SK-N-SH (cell line): ENCODE data around the gene TMED6. TPM values are rescaled to one million over a fixed set of nuclear protein-coding genes. Genes with fewer than 3 reads are reported as not detected.

ENCODE experiments used
- CTCF ChIA-PET: fragments of 300-600, 350-600 bp; formaldehyde crosslinking; extraction: SDS; loops from one replicate; lab custom pipeline; 2021; lab: Yijun Ruan, JAX
- POLR2A ChIA-PET: fragments of 350-600 bp; sonication (Branson Sonifier 250); formaldehyde crosslinking; extraction: SDS; loops from one replicate; lab custom pipeline; 2020; ENCODE audit warnings: antibody characterized with exemption, inconsistent platforms; lab: Yijun Ruan, JAX
- DNase-seq: peaks from one replicate; pipeline ENCODE4 v3.0.0; 2012
- H2AFZ ChIP-seq: fragments of 200-600 bp; sonication (generic); 2 replicates; pipeline ENCODE4 v1.8.1; 2016; ENCODE audit warnings: antibody characterized with exemption, mild to moderate bottlenecking, low read depth
- H3F3A ChIP-seq: fragments of 200-600 bp; sonication (generic); replicated peaks from 2 replicates; pipeline ENCODE3; 2016; ENCODE audit warnings: antibody characterized with exemption, mild to moderate bottlenecking; ENCODE audit not compliant: insufficient read depth
- H3K27ac ChIP-seq, 2 experiments: fragments of 200-500 bp in 1 of 2; fragments of 200-600 bp in 1 of 2; sonication (Bioruptor generic) in 1 of 2; sonication (generic), shearing (Covaris generic) in 1 of 2; 2 replicates each; pipeline versions ENCODE4 v1.5.1 to v1.6.1; 2014 to 2016; ENCODE audit warnings: low read depth in 2 of 2, inconsistent platforms in 1 of 2, low read length in 1 of 2, mild to moderate bottlenecking in 1 of 2, mixed read lengths in 1 of 2
- H3K27me3 ChIP-seq: fragments of 200-600 bp; sonication (generic), shearing (Covaris generic); 2 replicates; pipeline ENCODE4 v1.6.1; 2016; ENCODE audit warnings: mixed run types; ENCODE audit not compliant: insufficient read depth
- H3K36me3 ChIP-seq, 2 experiments: fragments of 200-500 bp in 1 of 2; fragments of 200-600 bp in 1 of 2; sonication (Bioruptor generic) in 1 of 2; sonication (generic) in 1 of 2; replicated peaks in 1 of 2; 2 replicates each; pipeline versions ENCODE3 to v1.5.1; 2014 to 2016; ENCODE audit warnings: low read length in 1 of 2, mild to moderate bottlenecking in 1 of 2; ENCODE audit not compliant: insufficient read depth in 2 of 2, control insufficient read depth in 1 of 2
- H3K4me1 ChIP-seq, 2 experiments: fragments of 200-500 bp in 1 of 2; fragments of 200-600 bp in 1 of 2; sonication (Bioruptor generic) in 1 of 2; sonication (generic), shearing (Covaris generic) in 1 of 2; 2 replicates each; pipeline versions ENCODE4 v1.5.1 to v1.6.1; 2014 to 2016; ENCODE audit warnings: low read depth in 1 of 2, low read length in 1 of 2, mixed run types in 1 of 2; ENCODE audit not compliant: insufficient read depth in 2 of 2, control insufficient read depth in 1 of 2
- H3K4me2 ChIP-seq: fragments of 200-600 bp; sonication (generic), shearing (Covaris generic); 2 replicates; pipeline ENCODE4 v1.6.1; 2017; ENCODE audit warnings: mixed run types
- H3K4me3 ChIP-seq, 2 experiments: fragments of 200-500 bp in 1 of 2; fragments of 200-600 bp in 1 of 2; sonication (Bioruptor generic) in 1 of 2; sonication (generic), shearing (Covaris generic) in 1 of 2; 2 replicates each; pipeline versions ENCODE4 v1.5.1 to v1.8.1; 2014 to 2016; ENCODE audit warnings: low read depth in 2 of 2, inconsistent platforms in 1 of 2, low read length in 1 of 2, mild to moderate bottlenecking in 1 of 2, mixed read lengths in 1 of 2, moderate library complexity in 1 of 2
- H3K79me2 ChIP-seq: fragments of 200-600 bp; sonication (generic); 2 replicates; pipeline ENCODE4 v1.8.1; 2017; ENCODE audit warnings: mild to moderate bottlenecking; ENCODE audit not compliant: insufficient read depth
- H3K9ac ChIP-seq: fragments of 200-600 bp; sonication (generic); 2 replicates; pipeline ENCODE4 v1.6.1; 2017; ENCODE audit warnings: mixed run types
- H3K9me2 ChIP-seq: fragments of 200-600 bp; sonication (generic); 2 replicates; pipeline ENCODE4 v1.6.1; 2017; ENCODE audit warnings: mixed run types
- H3K9me3 ChIP-seq: fragments of 200-600 bp; sonication (generic); 2 replicates; pipeline ENCODE4 v1.6.1; 2017; ENCODE audit warnings: mixed run types, mild to moderate bottlenecking, moderate library complexity
- H4K20me1 ChIP-seq: fragments of 200-600 bp; sonication (generic); 2 replicates; pipeline ENCODE4 v1.6.1; 2017; ENCODE audit warnings: mild to moderate bottlenecking, mixed run types; ENCODE audit not compliant: insufficient read depth
- CHD2 ChIP-seq: fragments of 150-350 bp; IDR thresholded peaks from 2 replicates; pipeline ENCODE4 v1.6.1; 2018; ENCODE audit warnings: low read length; ENCODE audit not compliant: partially characterized antibody
- ELF1 ChIP-seq: IDR thresholded peaks from 2 replicates; pipeline ENCODE4 v1.4.0; 2012
- EP300 ChIP-seq, 2 experiments: IDR thresholded peaks; 2 replicates each; pipeline versions ENCODE4 v1.4.0 to v1.6.1; 2012; ENCODE audit warnings: borderline replicate concordance in 1 of 2, low read depth in 1 of 2, low read length in 1 of 2
- GABPA ChIP-seq: IDR thresholded peaks from 2 replicates; pipeline ENCODE4 v1.4.0; 2012; ENCODE audit warnings: low read depth, mild to moderate bottlenecking
- JUND ChIP-seq: IDR thresholded peaks from 2 replicates; pipeline ENCODE4 v1.4.0; 2012
- MAX ChIP-seq: IDR thresholded peaks from 2 replicates; pipeline ENCODE4 v1.4.0; 2012; ENCODE audit warnings: low read depth
- MXI1 ChIP-seq: IDR thresholded peaks from 2 replicates; pipeline ENCODE4 v1.6.1; 2012; ENCODE audit warnings: mild to moderate bottlenecking, low read depth, low read length, improper control_type of control experiment
- PBX3 ChIP-seq: IDR thresholded peaks from 2 replicates; pipeline ENCODE4; 2012
- POLR2AphosphoS5 ChIP-seq: IDR thresholded peaks from 2 replicates; pipeline ENCODE4 v1.6.1; 2012; ENCODE audit warnings: low read depth, low read length
- RAD21 ChIP-seq: IDR thresholded peaks from 2 replicates; pipeline ENCODE4 v1.6.1; 2012; ENCODE audit warnings: mild to moderate bottlenecking, low read length
- SIN3A ChIP-seq: IDR thresholded peaks from 2 replicates; pipeline ENCODE4 v1.6.1; 2012; ENCODE audit warnings: low read depth, mild to moderate bottlenecking, low read length, moderate library complexity, borderline replicate concordance
- TAF1 ChIP-seq: IDR thresholded peaks from 2 replicates; pipeline ENCODE4 v1.6.1; 2012; ENCODE audit warnings: low read depth, mild to moderate bottlenecking, low read length, moderate library complexity, borderline replicate concordance
- USF1 ChIP-seq: IDR thresholded peaks from 2 replicates; pipeline ENCODE4 v1.4.0; 2012; ENCODE audit warnings: low read depth, borderline replicate concordance
- YY1 ChIP-seq: IDR thresholded peaks from 2 replicates; pipeline ENCODE4 v1.4.0; 2012; ENCODE audit warnings: low read depth, mild to moderate bottlenecking
- WGBS: methylation state at CpG from one replicate; pipeline ENCODE4 v1.1.6; 2017; ENCODE audit warnings: low lambda C conversion rate; 5-methylcytosine and 5-hydroxymethylcytosine counted together
- polyA plus RNA-seq, 3 experiments: library from polyadenylated mRNA; depleted of rRNA; stranded (reverse); fragments of >200 nt; gene quantifications; 2 replicates each; pipeline ENCODE4 v1.2.3, GENCODE V29; 2012
- TF ChIP-seq, protein P1 (sequence below): fragments of 200-600 bp; sonication (generic); IDR thresholded peaks from 2 replicates; pipeline ENCODE4 v1.6.1; 2017; ENCODE audit warnings: antibody characterized with exemption, mild to moderate bottlenecking, moderate library complexity

Gene TMED6
- polyA plus RNA-seq, 1 of the 3 experiments (the other 2 are of a cell fraction), result not detected

GRCh38 chr16:69330286-69331109, 21.1 kb downstream of the TMED6 start, which contains the start of gene PDF:
Gene PDF (minus strand): TSS chr16:69330588. CDS start chr16:69330570, 18 bp downstream.
- 2% methylated on average over 28 of the region's 93 CpGs for WGBS
- POLR2A ChIA-PET, result interaction anchor here (0.8 to 3.3 kb wide), 3 partner anchors 9 to 180 kb away, joined by 3 to 24 read pairs (median 4); partner anchors contain the start of genes COG8, NIP7 and TERF2
- TF ChIP-seq MAX (peak; percentile 83), EP300 (IDR thresholded peaks at IDR 0.05; ENCODE audit: borderline replicate concordance in 1 of 2, low read depth in 1 of 2, low read length in 1 of 2) (peak in 1 of 2 experiments; percentile 29; a peak in 1 of 4 replicates), YY1 (peak; percentile 89), RAD21 (no peak), CHD2 (peak; percentile 72), JUND (no peak; the same call in 1 of the 2 replicates), GABPA (peak; percentile 84), SIN3A (peak; percentile 83; the same call in 1 of the 2 replicates), ELF1 (peak; percentile 83), PBX3 (peak; percentile 81), USF1 (no peak), TAF1 (peak; percentile 64), POLR2AphosphoS5 (peak; percentile 83), MXI1 (peak; percentile 81)
- TF ChIP-seq, protein P1, sequence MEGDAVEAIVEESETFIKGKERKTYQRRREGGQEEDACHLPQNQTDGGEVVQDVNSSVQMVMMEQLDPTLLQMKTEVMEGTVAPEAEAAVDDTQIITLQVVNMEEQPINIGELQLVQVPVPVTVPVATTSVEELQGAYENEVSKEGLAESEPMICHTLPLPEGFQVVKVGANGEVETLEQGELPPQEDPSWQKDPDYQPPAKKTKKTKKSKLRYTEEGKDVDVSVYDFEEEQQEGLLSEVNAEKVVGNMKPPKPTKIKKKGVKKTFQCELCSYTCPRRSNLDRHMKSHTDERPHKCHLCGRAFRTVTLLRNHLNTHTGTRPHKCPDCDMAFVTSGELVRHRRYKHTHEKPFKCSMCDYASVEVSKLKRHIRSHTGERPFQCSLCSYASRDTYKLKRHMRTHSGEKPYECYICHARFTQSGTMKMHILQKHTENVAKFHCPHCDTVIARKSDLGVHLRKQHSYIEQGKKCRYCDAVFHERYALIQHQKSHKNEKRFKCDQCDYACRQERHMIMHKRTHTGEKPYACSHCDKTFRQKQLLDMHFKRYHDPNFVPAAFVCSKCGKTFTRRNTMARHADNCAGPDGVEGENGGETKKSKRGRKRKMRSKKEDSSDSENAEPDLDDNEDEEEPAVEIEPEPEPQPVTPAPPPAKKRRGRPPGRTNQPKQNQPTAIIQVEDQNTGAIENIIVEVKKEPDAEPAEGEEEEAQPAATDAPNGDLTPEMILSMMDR, result no peak
- TF ChIP-seq, all 33 proteins: peak for 11
- H3K27ac ChIP-seq, result peak within 1 kb of the TSS; percentile 82 to 88
- CTCF ChIA-PET, result interaction anchor here (0.7 to 4.6 kb wide), 4 partner anchors 8 to 19 kb away, joined by 3 to 21 read pairs (median 10); partner anchors contain the start of genes COG8 and VPS4A
- peaks cover 79% of the 10 kb centered on the region for H3K79me2 ChIP-seq
- H3K9ac ChIP-seq, result peak within 1 kb of the TSS; percentile 91
- peaks cover 23% of the 10 kb centered on the region for H3F3A ChIP-seq
- no peaks in the 10 kb centered on the region for H3K9me2 ChIP-seq
- no peaks in the 10 kb centered on the region for H3K27me3 ChIP-seq
- no peaks in the 10 kb centered on the region for H3K9me3 ChIP-seq
- H4K20me1 ChIP-seq, result peaks cover 32% of the 10 kb centered on the region
- peak within 1 kb of the TSS; percentile 91 for H3K4me2 ChIP-seq
- H2AFZ ChIP-seq, result peak within 1 kb of the TSS; percentile 72; the same call in 1 of the 2 replicates
- peaks cover 51 to 53% of the 10 kb centered on the region in 2 experiments for H3K36me3 ChIP-seq
- H3K4me3 ChIP-seq, result peak within 1 kb of the TSS; percentile 71 to 80
- peaks cover 11 to 28% of the 10 kb centered on the region in 2 experiments for H3K4me1 ChIP-seq
- DNase-seq, result peak; percentile 98
